ENCODE data around the gene ABCA9.

GRCh38 chr17:68924793-68925720 lies 135.7 kb downstream of the ABCA9 start:
- TF ChIP-seq ZNF274 (IDR thresholded peaks at IDR 0.05; ENCODE audit: low read depth, low read length) (no peak), YY1 (IDR thresholded peaks at IDR 0.05; ENCODE audit: insufficient read depth, insufficient read length) (no peak)

Measured in NT2/D1 (cell line).